Neuronal stem cell (in vitro differentiated cells): Measurements from ENCODE around the gene SLC35A4.
A peak's percentile ranks its signal among the peaks of the same experiment; 100 is the strongest.

Experiments used
- DNase-seq: peaks from one replicate; pipeline ENCODE4 v3.0.0-alpha.2; 2013; ENCODE audit warnings: low spot score
- H2AFZ ChIP-seq: one replicate; pipeline ENCODE4 v1.6.1; 2013; ENCODE audit warnings: mild to moderate bottlenecking, low read length, inconsistent platforms
- H2AK5ac ChIP-seq: 2 replicates; pipeline ENCODE4 v1.6.1; 2013; ENCODE audit warnings: low read depth, mild to moderate bottlenecking, inconsistent platforms, low read length, moderate library complexity, mixed read lengths
- H2BK120ac ChIP-seq: 2 replicates; pipeline ENCODE4 v1.6.1; 2013; ENCODE audit warnings: low read depth, mild to moderate bottlenecking, inconsistent platforms, low read length, moderate library complexity, mixed read lengths
- H2BK12ac ChIP-seq: one replicate; pipeline ENCODE4 v1.6.1; 2013; ENCODE audit warnings: low read length, inconsistent platforms
- H2BK15ac ChIP-seq: 2 replicates; pipeline ENCODE4 v1.6.1; 2013; ENCODE audit warnings: mild to moderate bottlenecking, low read length, inconsistent platforms, mixed read lengths
- H2BK5ac ChIP-seq: one replicate; pipeline ENCODE4 v1.6.1; 2013; ENCODE audit warnings: inconsistent platforms, mild to moderate bottlenecking, low read length, moderate library complexity
- H3K14ac ChIP-seq: one replicate; pipeline ENCODE4 v1.6.1; 2013; ENCODE audit warnings: low read length, inconsistent platforms
- H3K18ac ChIP-seq: 2 replicates; pipeline ENCODE4 v1.6.1; 2013; ENCODE audit warnings: low read length, inconsistent platforms
- H3K23ac ChIP-seq: 2 replicates; pipeline ENCODE4 v1.6.1; 2013; ENCODE audit warnings: low read depth, mild to moderate bottlenecking, mixed read lengths, low read length, inconsistent platforms; ENCODE audit not compliant: poor library complexity
- H3K27ac ChIP-seq: replicated peaks from 3 replicates; pipeline ENCODE4 v1.5.1; 2013; ENCODE audit warnings: low read length, inconsistent platforms
- H3K27me3 ChIP-seq, 3 experiments: 2 replicates each; pipeline ENCODE4 v1.6.1; 2013; ENCODE audit warnings: low read length in 3 of 3, mild to moderate bottlenecking in 2 of 3, inconsistent platforms in 1 of 3, low read depth in 1 of 3, mixed read lengths in 1 of 3, moderate library complexity in 1 of 3; ENCODE audit not compliant: control insufficient read depth in 3 of 3, insufficient read depth in 3 of 3
- H3K36me3 ChIP-seq, 2 donors: replicated peaks in 1 of 2; 2 replicates each; pipeline ENCODE4 v1.6.1; 2013; ENCODE audit warnings: low read length in 2 of 2; ENCODE audit not compliant: control insufficient read depth in 2 of 2, insufficient read depth in 2 of 2
- H3K4ac ChIP-seq: 2 replicates; pipeline ENCODE4 v1.6.1; 2013; ENCODE audit warnings: inconsistent platforms, mild to moderate bottlenecking, low read length, moderate library complexity
- H3K4me1 ChIP-seq, 2 donors: 1 replicate in 1 of 2; 2 replicates in 1 of 2; pipeline ENCODE4 v1.6.1; 2013; ENCODE audit warnings: low read length in 2 of 2, low read depth in 1 of 2; ENCODE audit not compliant: control insufficient read depth in 2 of 2, insufficient read depth in 1 of 2
- H3K4me2 ChIP-seq: one replicate; pipeline ENCODE4 v1.6.1; 2013; ENCODE audit warnings: mild to moderate bottlenecking, low read length, inconsistent platforms; ENCODE audit not compliant: insufficient read depth, poor library complexity, severe bottlenecking
- H3K4me3 ChIP-seq, 2 donors: 2 replicates each; pipeline ENCODE4 v1.5.1; 2013; ENCODE audit warnings: low read length in 2 of 2, mild to moderate bottlenecking in 2 of 2, inconsistent platforms in 1 of 2, moderate library complexity in 1 of 2
- H3K79me1 ChIP-seq: one replicate; pipeline ENCODE4 v1.6.1; 2013; ENCODE audit warnings: low read depth, mild to moderate bottlenecking, inconsistent platforms, low read length, moderate library complexity
- H3K9ac ChIP-seq: one replicate; pipeline ENCODE4 v1.6.1; 2013; ENCODE audit warnings: mild to moderate bottlenecking, low read depth, low read length, inconsistent platforms; ENCODE audit not compliant: poor library complexity
- H3K9me3 ChIP-seq, 2 donors: replicated peaks in 1 of 2; 2 replicates each; pipeline versions ENCODE3 to v1.6.1; 2013; ENCODE audit warnings: low read length in 2 of 2, mild to moderate bottlenecking in 2 of 2, inconsistent platforms in 1 of 2, low read depth in 1 of 2, mixed read lengths in 1 of 2, moderate library complexity in 1 of 2; ENCODE audit not compliant: control insufficient read depth in 2 of 2, insufficient read depth in 1 of 2
- H4K8ac ChIP-seq: one replicate; pipeline ENCODE4 v1.6.1; 2013; ENCODE audit warnings: low read depth, mild to moderate bottlenecking, inconsistent platforms, low read length, moderate library complexity
- H4K91ac ChIP-seq: one replicate; pipeline ENCODE4 v1.6.1; 2013; ENCODE audit warnings: low read length, low read depth, mild to moderate bottlenecking, inconsistent platforms; ENCODE audit not compliant: poor library complexity
- WGBS, 2 donors: extraction: QIAGEN DNeasy Blood & Tissue Kit; methylation state at CpG; one replicate each; pipeline ENCODE4 v1.1.7; 2013; ENCODE audit warnings: missing lambda C conversion rate in 2 of 2, mixed read lengths in 1 of 2; ENCODE audit not compliant: insufficient read length in 2 of 2, insufficient replicate concordance in 1 of 2; ENCODE audit errors: extremely low coverage in 2 of 2; 5-methylcytosine and 5-hydroxymethylcytosine counted together

Gene SLC35A4

GRCh38 chr5:140544986-140545385 lies 19.6 kb upstream of the SLC35A4 start:
- no peak overlapping the region for H2BK12ac ChIP-seq
- H3K4me3 ChIP-seq, result no peak overlapping the region
- H3K27me3 ChIP-seq, result no peaks in the 10 kb centered on the region
- no peak overlapping the region for H2AK5ac ChIP-seq
- WGBS, 2 donors, result no CpG with 5 or more reads among the region's 7 CpGs
- no peak overlapping the region for H2BK120ac ChIP-seq
- H3K4me2 ChIP-seq, result no peak overlapping the region
- H2AFZ ChIP-seq, result no peak overlapping the region
- peaks cover 3 to 10% of the 10 kb centered on the region in 2 donors for H3K4me1 ChIP-seq
- no peaks in the 10 kb centered on the region for H3K9me3 ChIP-seq
- H3K4ac ChIP-seq, result no peak overlapping the region
- no peak overlapping the region for H2BK5ac ChIP-seq
- H3K18ac ChIP-seq, result no peak overlapping the region
- H3K9ac ChIP-seq, result no peak overlapping the region
- H4K91ac ChIP-seq, result no peak overlapping the region
- no peak overlapping the region for H3K27ac ChIP-seq
- peaks cover 22 to 94% of the 10 kb centered on the region in 2 donors for H3K36me3 ChIP-seq
- no peak overlapping the region for H3K23ac ChIP-seq
- no peak overlapping the region for H3K14ac ChIP-seq
- H4K8ac ChIP-seq, result no peak overlapping the region
- H2BK15ac ChIP-seq, result no peak overlapping the region
- no peak for DNase-seq
- peaks cover 3% of the 10 kb centered on the region for H3K79me1 ChIP-seq

GRCh38 chr5:140545606-140546005 lies 19.0 kb upstream of the SLC35A4 start:
- no peak overlapping the region for H2BK15ac ChIP-seq
- peaks cover 3% of the 10 kb centered on the region for H3K79me1 ChIP-seq
- H3K27ac ChIP-seq, result no peak overlapping the region
- H2BK120ac ChIP-seq, result no peak overlapping the region
- no peak overlapping the region for H2AK5ac ChIP-seq
- H2AFZ ChIP-seq, result no peak overlapping the region
- no peaks in the 10 kb centered on the region for H3K27me3 ChIP-seq
- H3K4ac ChIP-seq, result no peak overlapping the region
- H2BK12ac ChIP-seq, result no peak overlapping the region
- H3K9ac ChIP-seq, result no peak overlapping the region
- H3K4me2 ChIP-seq, result no peak overlapping the region
- H3K4me1 ChIP-seq, result peaks cover 3 to 10% of the 10 kb centered on the region in 2 donors
- H2BK5ac ChIP-seq, result no peak overlapping the region
- H3K18ac ChIP-seq, result no peak overlapping the region
- H3K9me3 ChIP-seq, result no peaks in the 10 kb centered on the region
- H3K14ac ChIP-seq, result no peak overlapping the region
- no peak for DNase-seq
- no peak overlapping the region for H4K91ac ChIP-seq
- no peak overlapping the region for H3K23ac ChIP-seq
- H3K36me3 ChIP-seq, result peaks cover 25 to 94% of the 10 kb centered on the region in 2 donors
- H4K8ac ChIP-seq, result no peak overlapping the region
- no peak overlapping the region for H3K4me3 ChIP-seq
- no CpG with 5 or more reads among the region's 10 CpGs for WGBS, 2 donors

- Histone ChIP-seq H3K23ac (no peak overlapping the region), H2BK5ac (no peak overlapping the region), H2AFZ (no peak overlapping the region), H3K4me1 (peaks cover 3 to 10% of the 10 kb centered on the region in 2 donors), H3K79me1 (peaks cover 3% of the 10 kb centered on the region), H4K8ac (no peak overlapping the region), H3K18ac (peak overlapping the region; percentile 48), H3K36me3 (peaks cover 33 to 94% of the 10 kb centered on the region in 2 donors), H3K4me2 (peak overlapping the region; percentile 56), H2BK15ac (no peak overlapping the region), H2BK120ac (no peak overlapping the region), H3K9ac (peak overlapping the region; percentile 74), H2AK5ac (peak overlapping the region; percentile 28), H3K14ac (no peak overlapping the region), H3K27ac (peak overlapping the region; percentile 68), H3K4me3 (no peak overlapping the region), H3K4ac (peak overlapping the region; percentile 61), H4K91ac (no peak overlapping the region), H3K9me3 (no peaks in the 10 kb centered on the region), H3K27me3 (no peaks in the 10 kb centered on the region), H2BK12ac (no peak overlapping the region)
- DNase-seq, result no peak
- WGBS, 2 donors, result no CpG with 5 or more reads among the region's 13 CpGs
Observed at GRCh38 chr5:140546851-140547507, 17.6 kb upstream of the SLC35A4 start.

GRCh38 chr5:140547508-140548299 lies 16.9 kb upstream of the SLC35A4 start, which contains the start of gene EIF4EBP3:
Gene EIF4EBP3 (plus strand): TSS chr5:140547662. CDS start chr5:140547738, 76 bp downstream.
- Histone ChIP-seq H3K23ac (peak within 1 kb of the TSS; percentile 92), H2BK5ac (no peak within 1 kb of the TSS), H2AK5ac (peak within 1 kb of the TSS; percentile 28), H2BK15ac (no peak within 1 kb of the TSS), H3K9me3 (no peaks in the 10 kb centered on the region), H3K36me3 (peaks cover 30 to 93% of the 10 kb centered on the region in 2 donors), H2AFZ (no peak within 1 kb of the TSS), H3K27ac (peak within 1 kb of the TSS; percentile 68), H2BK12ac (no peak within 1 kb of the TSS), H3K27me3 (no peaks in the 10 kb centered on the region), H3K9ac (peak within 1 kb of the TSS; percentile 74), H4K8ac (no peak within 1 kb of the TSS), H2BK120ac (no peak within 1 kb of the TSS), H3K79me1 (peaks cover 3% of the 10 kb centered on the region), H3K18ac (peak within 1 kb of the TSS; percentile 48), H3K4me1 (peaks cover 3 to 10% of the 10 kb centered on the region in 2 donors), H3K4ac (peak within 1 kb of the TSS; percentile 61), H3K4me2 (peak within 1 kb of the TSS; percentile 56), H3K4me3 (peak within 1 kb of the TSS in 1 of 2 donors; percentile 71), H4K91ac (no peak within 1 kb of the TSS), H3K14ac (no peak within 1 kb of the TSS)
- DNase-seq, result peak; percentile 87
- no CpG with 5 or more reads among the region's 52 CpGs for WGBS, 2 donors
